ENCODE results near the gene PPP3CA.

PPP3CA gene

DNA sequence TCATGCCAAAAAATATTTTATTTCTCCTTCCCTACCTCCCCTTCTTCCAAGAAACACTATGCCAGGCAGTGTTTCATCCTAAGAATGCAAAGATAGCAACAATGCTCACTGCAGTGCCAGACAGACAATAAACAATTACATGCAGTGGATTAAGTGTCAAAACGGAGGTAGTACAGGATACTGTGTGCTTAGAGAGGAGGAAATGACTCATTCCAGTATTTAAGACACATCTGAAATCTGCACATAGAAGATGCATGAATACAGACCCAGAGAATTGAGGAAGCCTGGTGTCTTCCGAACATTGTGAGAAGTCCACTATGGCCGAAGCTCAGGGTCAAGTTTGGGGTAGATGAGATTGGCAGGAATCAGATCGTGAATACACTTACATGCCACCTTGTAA lies 326.4 kb downstream of the PPP3CA start:
- ChIA-PET CTCF (no interaction called here), POLR2A (no interaction called here)
- no peak overlapping the region for H3K4me3 ChIP-seq (ENCODE audit: low read depth, low read length)
- no peak for DNase-seq (ENCODE audit: low read depth, low spot score)
- TF ChIP-seq, protein P1, sequence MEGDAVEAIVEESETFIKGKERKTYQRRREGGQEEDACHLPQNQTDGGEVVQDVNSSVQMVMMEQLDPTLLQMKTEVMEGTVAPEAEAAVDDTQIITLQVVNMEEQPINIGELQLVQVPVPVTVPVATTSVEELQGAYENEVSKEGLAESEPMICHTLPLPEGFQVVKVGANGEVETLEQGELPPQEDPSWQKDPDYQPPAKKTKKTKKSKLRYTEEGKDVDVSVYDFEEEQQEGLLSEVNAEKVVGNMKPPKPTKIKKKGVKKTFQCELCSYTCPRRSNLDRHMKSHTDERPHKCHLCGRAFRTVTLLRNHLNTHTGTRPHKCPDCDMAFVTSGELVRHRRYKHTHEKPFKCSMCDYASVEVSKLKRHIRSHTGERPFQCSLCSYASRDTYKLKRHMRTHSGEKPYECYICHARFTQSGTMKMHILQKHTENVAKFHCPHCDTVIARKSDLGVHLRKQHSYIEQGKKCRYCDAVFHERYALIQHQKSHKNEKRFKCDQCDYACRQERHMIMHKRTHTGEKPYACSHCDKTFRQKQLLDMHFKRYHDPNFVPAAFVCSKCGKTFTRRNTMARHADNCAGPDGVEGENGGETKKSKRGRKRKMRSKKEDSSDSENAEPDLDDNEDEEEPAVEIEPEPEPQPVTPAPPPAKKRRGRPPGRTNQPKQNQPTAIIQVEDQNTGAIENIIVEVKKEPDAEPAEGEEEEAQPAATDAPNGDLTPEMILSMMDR (IDR thresholded peaks at IDR 0.05; ENCODE audit: insufficient read depth, low read length, missing control alignments), result no peak

DNA sequence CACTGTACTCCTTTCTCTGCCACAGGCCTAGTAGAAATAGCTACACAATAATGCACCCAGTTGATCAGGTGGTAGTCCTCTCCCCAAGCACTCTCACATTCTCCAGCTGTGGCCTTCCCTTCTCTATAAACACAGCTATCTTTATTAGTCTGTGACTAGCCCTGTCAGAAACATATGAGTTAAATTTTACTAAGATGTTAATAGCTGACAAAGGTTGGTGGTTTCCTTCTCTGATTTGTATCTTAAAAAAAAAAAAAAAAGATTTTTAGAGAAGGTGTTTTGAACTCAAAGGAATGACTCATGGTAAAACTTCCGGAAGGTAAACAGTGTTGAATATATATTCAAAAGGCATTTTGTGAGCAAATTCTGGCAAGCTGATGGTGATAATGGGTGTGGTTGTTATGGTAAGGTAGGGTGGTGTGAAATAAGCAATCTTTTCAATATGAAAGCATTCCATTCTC lies 327.4 kb downstream of the PPP3CA start:
- TF ChIP-seq, protein P1 (IDR thresholded peaks at IDR 0.05; ENCODE audit: insufficient read depth, low read length, missing control alignments), result no peak
- CTCF ChIA-PET, result no interaction called here
- POLR2A ChIA-PET, result no interaction called here
- H3K4me3 ChIP-seq (ENCODE audit: low read depth, low read length), result no peak overlapping the region
- no peak for DNase-seq (ENCODE audit: low read depth, low spot score)

DNA sequence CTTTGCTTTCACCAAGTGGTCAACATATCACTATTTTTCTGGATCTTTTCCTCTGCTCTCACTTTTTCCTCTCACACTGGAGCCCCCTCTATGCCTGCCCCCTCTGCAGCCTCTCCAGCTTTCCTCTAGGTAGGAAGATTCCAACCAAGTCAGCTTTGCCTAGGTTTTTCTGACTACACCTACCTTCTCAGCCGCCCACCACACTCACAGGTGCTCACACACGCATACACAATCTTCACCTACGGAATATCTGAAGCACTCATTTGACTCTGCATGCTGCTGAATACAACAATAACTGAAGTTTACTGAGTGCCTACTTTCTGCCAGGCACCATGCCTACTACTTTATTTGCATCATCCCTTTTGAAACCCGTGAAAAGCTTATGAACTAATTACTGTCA lies 328.0 kb downstream of the PPP3CA start:
- no peak overlapping the region for H3K4me3 ChIP-seq (ENCODE audit: low read depth, low read length)
- TF ChIP-seq, protein P1 (IDR thresholded peaks at IDR 0.05; ENCODE audit: insufficient read depth, low read length, missing control alignments), result no peak
- ChIA-PET POLR2A (no interaction called here), CTCF (no interaction called here)
- no peak for DNase-seq (ENCODE audit: low read depth, low spot score)

DNA sequence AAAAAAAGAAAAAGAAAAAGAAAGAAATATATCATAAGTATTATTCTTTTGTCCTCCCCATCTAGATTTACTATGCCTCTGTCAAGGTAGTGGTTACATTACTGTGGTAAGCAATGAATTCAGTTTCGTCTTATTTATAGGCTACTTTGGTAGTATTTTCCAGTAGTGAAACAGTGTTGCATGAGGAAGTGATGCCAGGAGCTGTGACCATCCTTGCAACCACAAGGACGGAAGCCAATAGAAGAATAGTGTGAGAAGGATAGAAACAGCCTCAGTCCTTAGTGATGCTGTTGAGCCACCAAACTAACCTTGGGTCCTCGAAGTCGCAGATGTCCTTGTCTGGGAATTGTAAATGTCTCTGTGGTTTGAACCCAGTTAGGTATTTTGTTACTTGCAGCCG lies 328.5 kb downstream of the PPP3CA start:
- CTCF ChIA-PET, result no interaction called here
- TF ChIP-seq, protein P1 (IDR thresholded peaks at IDR 0.05; ENCODE audit: insufficient read depth, low read length, missing control alignments), result no peak
- DNase-seq (ENCODE audit: low read depth, low spot score), result no peak
- no peak overlapping the region for H3K4me3 ChIP-seq (ENCODE audit: low read depth, low read length)
- POLR2A ChIA-PET, result no interaction called here

DNA sequence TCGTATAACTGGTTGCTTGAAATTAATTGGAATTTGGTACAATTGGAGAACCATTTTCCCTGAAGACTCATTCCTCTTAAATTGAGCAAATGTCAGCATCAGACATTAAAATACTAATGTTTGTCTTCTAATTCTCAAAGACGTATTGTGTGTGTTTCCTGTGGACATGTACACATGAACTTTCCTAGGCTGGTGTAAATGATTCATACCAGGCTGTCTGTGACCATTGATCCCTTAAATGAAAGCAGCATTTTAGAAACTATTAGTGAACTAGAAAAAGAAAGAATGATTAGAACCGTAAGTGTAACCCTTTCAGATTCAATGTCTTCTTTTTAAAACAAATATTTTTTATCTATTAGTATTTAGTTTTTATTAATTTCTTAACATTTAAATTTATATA lies 332.9 kb downstream of the PPP3CA start:
- no peak overlapping the region for H3K4me3 ChIP-seq (ENCODE audit: low read depth, low read length)
- ChIA-PET CTCF (no interaction called here), POLR2A (no interaction called here)
- no peak for DNase-seq (ENCODE audit: low read depth, low spot score)
- TF ChIP-seq, protein P1 (IDR thresholded peaks at IDR 0.05; ENCODE audit: insufficient read depth, low read length, missing control alignments), result no peak

GRCh38 chr4:101010987-101011386 lies 336.3 kb downstream of the PPP3CA start:
- CTCF ChIA-PET, result no interaction called here
- POLR2A ChIA-PET, result no interaction called here
- DNase-seq (ENCODE audit: low read depth, low spot score), result no peak
- no peak overlapping the region for H3K4me3 ChIP-seq (ENCODE audit: low read depth, low read length)
- TF ChIP-seq, protein P1 (IDR thresholded peaks at IDR 0.05; ENCODE audit: insufficient read depth, low read length, missing control alignments), result no peak
